Activated T-helper 1 cell treated with anti-CD3 and anti-CD28 coated beads, Interleukin-12 subunit alpha, Interleukin-12 subunit beta, Interleukin-2, Interleukin-4 antibody, amounts not matched to agents 30 ng/mL and 10 ng/mL and 1 ng/mL, durations not matched to agents 14 hours and 24 hours and 36 hours (primary cell): ENCODE data around the gene C1QTNF1. TPM values are rescaled to one million over a fixed set of nuclear protein-coding genes. Genes with fewer than 3 reads are reported as not detected.
A peak's percentile ranks its signal among the peaks of the same experiment; 100 is the strongest.

ENCODE experiments used
- DNase-seq: peaks from one replicate; pipeline ENCODE4 v3.0.0; 2021; ENCODE audit warnings: low spot score
- H3K27ac Mint-ChIP-seq: one replicate; pipeline ENCODE4 v1.8.0; 2021; ENCODE audit warnings: mild to moderate bottlenecking, mixed read lengths
- H3K27me3 Mint-ChIP-seq: one replicate; pipeline ENCODE4 v1.8.0; 2022; ENCODE audit warnings: mild to moderate bottlenecking, moderate library complexity, mixed read lengths; ENCODE audit not compliant: insufficient read depth
- H3K36me3 Mint-ChIP-seq: one replicate; pipeline ENCODE4 v1.8.0; 2021; ENCODE audit warnings: low read depth, mixed read lengths
- H3K4me1 Mint-ChIP-seq: one replicate; pipeline ENCODE4 v1.8.0; 2021; ENCODE audit warnings: low read depth, mixed read lengths
- H3K4me3 Mint-ChIP-seq: one replicate; pipeline ENCODE4 v1.8.0; 2021; ENCODE audit warnings: mild to moderate bottlenecking, moderate library complexity, mixed read lengths
- H3K9me3 Mint-ChIP-seq: one replicate; pipeline ENCODE4 v1.8.0; 2021; ENCODE audit warnings: mixed read lengths
- intact Hi-C: fragments of 100-400 bp; cut with micrococcal nuclease; formaldehyde crosslinking; loops from one replicate; pipeline ENCODE4 v1.15.1; 2024
- total RNA-seq: library from RNA; stranded (reverse); gene quantifications from 2 replicates; pipeline ENCODE4 v1.2.3, GENCODE V29; 2022

C1QTNF1 gene
- total RNA-seq, 1 donor from 2014 or later = not detected

DNA sequence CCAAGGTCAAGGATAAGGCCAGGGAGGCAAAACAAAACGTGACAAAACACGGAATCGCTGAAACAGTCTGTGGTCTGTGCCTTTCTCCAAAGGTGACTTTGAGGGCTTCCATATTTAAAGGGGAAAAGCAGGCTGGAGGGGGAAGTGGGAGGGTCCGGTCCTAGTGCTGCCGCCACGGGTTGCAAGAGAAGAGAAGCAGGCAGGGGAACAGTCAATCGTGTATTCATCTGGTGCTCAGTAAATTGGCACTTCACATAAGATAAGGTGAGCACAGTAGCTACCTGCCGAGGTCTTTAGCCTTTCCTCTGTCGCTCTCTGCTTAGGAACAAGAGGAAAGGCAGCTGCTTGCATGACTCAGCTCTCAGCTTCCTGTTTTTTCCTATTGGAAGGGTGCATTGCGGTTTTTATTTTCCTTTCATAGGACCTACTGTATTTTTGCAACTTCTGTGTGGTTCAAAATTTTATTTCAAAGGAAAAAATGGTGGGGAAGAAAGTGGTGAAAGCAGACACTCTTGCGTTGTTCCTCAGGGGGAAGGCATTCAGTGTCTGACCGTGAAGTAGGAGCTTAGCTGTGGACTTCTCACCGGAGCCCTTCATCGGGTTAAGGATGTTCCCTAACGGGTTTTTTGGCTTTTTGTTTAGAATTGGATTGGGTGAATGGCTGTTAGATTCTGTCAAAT lies 37.2 kb upstream of the C1QTNF1 start:
- no peak overlapping the region for H3K27ac Mint-ChIP-seq
- H3K27me3 Mint-ChIP-seq = no peaks in the 10 kb centered on the region
- intact Hi-C loops = no loop called here
- peaks cover 15% of the 10 kb centered on the region for H3K4me1 Mint-ChIP-seq
- H3K36me3 Mint-ChIP-seq = peaks cover 15% of the 10 kb centered on the region
- DNase-seq = no peak
- peak overlapping the region; percentile 19 for H3K4me3 Mint-ChIP-seq
- H3K9me3 Mint-ChIP-seq = no peaks in the 10 kb centered on the region

DNA sequence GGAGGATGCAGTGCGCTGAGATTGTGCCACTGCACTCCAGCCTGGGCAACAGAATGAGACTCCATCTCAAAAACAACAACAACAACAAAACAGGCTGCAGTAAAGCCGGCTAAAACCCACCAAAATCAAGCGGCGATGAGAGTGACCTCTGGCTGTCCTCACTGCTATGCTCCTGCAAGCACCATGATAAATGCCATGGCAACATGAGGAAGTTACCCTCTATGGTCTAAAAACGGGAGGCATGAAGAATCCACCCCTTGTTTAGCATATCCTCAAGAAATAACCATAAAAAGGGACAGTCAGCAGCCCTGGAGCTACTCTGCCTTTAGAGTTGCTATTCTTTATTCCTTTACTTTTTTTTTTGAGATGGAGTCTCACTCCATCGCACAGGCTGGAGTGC lies 35.8 kb upstream of the C1QTNF1 start:
- Mint-ChIP-seq H3K9me3 (no peaks in the 10 kb centered on the region), H3K36me3 (peaks cover 23% of the 10 kb centered on the region), H3K27me3 (no peaks in the 10 kb centered on the region), H3K4me1 (peaks cover 19% of the 10 kb centered on the region), H3K27ac (no peak overlapping the region), H3K4me3 (no peak overlapping the region)
- intact Hi-C loops = no loop called here
- no peak for DNase-seq

DNA sequence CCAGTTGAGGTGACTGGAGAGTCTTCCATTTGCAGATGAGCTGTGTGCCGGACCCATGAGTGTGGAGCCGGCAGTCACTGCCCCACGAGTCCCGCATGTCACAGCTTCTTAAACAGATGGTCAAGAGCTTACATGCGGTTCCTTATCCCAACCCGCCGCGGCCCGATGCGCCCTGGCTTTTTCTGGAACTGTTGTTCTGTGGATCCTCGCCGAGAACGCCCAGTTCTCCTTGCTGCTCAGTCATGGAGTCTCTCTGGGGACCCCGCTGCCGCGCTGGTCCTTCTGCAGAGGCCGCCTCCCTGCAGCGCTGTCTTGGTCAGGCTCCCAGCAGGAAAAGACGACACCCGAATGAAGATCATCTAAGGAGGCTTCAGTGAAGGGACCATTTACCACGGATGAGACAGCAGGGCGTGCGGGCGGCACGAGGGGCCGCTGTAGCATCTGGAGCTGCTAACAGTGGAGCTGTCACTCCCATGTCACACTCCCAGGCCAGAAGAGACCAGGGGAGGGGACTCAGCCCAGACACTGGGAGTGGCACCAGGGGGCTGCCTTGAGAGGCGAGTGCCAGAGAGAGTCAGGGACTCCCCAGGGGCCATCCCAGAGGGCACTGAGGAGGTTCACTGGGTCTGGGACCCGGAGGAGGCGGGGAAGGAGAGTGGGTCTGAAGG lies 33.5 kb upstream of the C1QTNF1 start:
- peaks cover 29% of the 10 kb centered on the region for H3K36me3 Mint-ChIP-seq
- no peak overlapping the region for H3K4me3 Mint-ChIP-seq
- no peak for DNase-seq
- H3K27me3 Mint-ChIP-seq = no peaks in the 10 kb centered on the region
- intact Hi-C loops = no loop called here
- H3K9me3 Mint-ChIP-seq = no peaks in the 10 kb centered on the region
- no peak overlapping the region for H3K27ac Mint-ChIP-seq
- peaks cover 24% of the 10 kb centered on the region for H3K4me1 Mint-ChIP-seq

DNA sequence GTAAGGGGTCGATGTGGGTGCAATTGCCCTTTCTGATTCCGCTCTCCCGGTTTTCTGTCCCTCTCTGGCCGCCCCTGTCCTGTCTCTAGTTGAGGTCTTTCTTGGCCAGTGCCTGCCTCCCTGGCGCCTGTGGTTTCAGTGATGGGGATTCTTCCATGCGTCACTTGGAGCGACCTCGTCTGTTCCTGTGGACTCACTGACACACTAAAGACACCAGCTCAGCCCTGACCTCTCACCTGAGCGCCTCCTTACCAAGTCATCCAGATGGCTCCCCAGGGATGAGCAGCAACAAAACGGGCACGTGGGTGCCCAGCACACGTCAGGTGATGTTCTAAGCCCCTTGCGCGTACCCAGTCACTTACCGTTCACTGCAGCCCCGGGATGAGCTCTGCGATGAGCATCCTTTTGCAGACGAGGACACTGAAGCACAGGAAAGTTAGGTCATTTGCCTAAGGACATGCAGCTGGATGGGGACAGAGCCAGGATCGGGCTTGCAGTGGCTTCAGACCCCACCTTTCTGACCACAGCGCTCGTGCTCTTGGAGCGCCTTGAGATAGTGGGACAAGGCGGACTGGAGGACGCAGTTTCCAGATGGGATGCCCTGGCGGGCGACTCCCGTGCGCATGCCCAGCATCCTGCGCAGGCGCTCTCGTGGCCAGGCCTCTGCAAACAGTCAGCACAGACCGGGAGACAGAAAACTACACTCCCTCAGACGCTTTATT lies 32.8 kb upstream of the C1QTNF1 start:
- H3K36me3 Mint-ChIP-seq = peaks cover 35% of the 10 kb centered on the region
- no peak for DNase-seq
- H3K27me3 Mint-ChIP-seq = no peaks in the 10 kb centered on the region
- H3K4me3 Mint-ChIP-seq = no peak overlapping the region
- peaks cover 18% of the 10 kb centered on the region for H3K4me1 Mint-ChIP-seq
- intact Hi-C loops = no loop called here
- no peak overlapping the region for H3K27ac Mint-ChIP-seq
- H3K9me3 Mint-ChIP-seq = no peaks in the 10 kb centered on the region

DNA sequence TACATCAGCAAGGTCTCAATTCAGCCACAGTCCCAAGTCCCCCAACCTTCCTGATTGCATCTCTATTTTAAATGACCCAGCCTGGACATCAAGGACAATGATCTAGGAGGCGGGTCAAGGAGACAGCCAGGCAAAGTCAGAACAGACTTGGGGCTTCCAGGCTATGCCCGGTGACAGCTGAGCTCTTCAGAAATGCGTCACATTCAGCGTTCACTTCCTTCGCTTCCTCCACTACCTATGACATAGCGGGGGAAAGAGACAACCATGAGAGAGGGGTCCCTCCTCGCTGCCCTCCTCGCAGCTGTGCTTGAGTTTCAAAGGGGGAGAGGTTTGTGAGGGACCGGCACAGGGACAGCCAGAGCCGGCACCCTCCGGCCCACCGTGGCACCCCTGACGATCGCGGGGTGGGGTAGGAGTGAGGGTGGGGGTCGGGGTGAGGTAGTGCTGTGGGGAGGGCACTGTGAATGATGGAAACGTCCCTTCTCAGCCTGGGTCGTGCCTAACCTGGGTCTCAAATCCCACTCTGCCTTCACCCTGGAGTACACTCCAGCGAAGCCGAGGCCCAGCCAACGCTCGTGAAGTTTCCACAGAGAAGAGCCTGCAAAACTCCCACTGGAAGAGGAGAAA lies 31.9 kb upstream of the C1QTNF1 start:
- H3K27me3 Mint-ChIP-seq = no peaks in the 10 kb centered on the region
- H3K36me3 Mint-ChIP-seq = peaks cover 38% of the 10 kb centered on the region
- H3K4me1 Mint-ChIP-seq = peaks cover 10% of the 10 kb centered on the region
- no peak overlapping the region for H3K27ac Mint-ChIP-seq
- intact Hi-C loops = no loop called here
- DNase-seq = no peak
- H3K9me3 Mint-ChIP-seq = no peaks in the 10 kb centered on the region
- no peak overlapping the region for H3K4me3 Mint-ChIP-seq

DNA sequence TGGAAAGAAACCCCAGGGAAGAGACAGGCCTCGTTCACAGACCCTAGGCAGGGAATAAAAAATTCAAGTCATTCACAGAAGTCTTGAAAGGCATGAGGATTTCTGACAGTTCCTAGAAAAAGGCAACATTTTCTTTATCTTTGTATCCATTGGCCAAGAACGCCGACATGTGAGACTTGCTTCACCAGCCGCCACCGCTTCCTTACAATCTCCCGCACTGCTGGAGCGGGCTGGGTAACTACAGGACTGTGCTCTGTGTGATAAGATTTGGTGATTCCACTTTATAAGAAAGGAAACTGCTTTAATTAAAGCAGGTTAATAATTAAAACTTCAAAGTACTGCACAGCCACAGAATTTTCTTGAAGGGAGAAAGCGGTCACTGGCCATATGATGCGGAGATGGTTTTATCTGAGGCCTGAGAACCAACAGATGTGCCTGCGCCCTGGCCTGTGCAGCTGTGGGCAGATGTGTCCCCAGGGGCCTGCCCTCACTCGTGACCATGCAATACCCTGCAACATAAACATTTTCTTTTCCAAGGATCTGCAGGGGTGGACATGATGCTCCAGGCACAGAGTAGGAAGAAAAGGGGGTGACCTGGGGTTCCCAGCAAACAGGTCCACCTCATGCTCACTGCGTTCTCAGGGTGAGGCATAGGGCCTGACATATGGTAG lies 31.3 kb upstream of the C1QTNF1 start:
- Mint-ChIP-seq H3K4me1 (peaks cover 9% of the 10 kb centered on the region), H3K27ac (no peak overlapping the region), H3K9me3 (no peaks in the 10 kb centered on the region), H3K36me3 (peaks cover 40% of the 10 kb centered on the region), H3K4me3 (no peak overlapping the region), H3K27me3 (no peaks in the 10 kb centered on the region)
- no peak for DNase-seq
- intact Hi-C loops = no loop called here

DNA sequence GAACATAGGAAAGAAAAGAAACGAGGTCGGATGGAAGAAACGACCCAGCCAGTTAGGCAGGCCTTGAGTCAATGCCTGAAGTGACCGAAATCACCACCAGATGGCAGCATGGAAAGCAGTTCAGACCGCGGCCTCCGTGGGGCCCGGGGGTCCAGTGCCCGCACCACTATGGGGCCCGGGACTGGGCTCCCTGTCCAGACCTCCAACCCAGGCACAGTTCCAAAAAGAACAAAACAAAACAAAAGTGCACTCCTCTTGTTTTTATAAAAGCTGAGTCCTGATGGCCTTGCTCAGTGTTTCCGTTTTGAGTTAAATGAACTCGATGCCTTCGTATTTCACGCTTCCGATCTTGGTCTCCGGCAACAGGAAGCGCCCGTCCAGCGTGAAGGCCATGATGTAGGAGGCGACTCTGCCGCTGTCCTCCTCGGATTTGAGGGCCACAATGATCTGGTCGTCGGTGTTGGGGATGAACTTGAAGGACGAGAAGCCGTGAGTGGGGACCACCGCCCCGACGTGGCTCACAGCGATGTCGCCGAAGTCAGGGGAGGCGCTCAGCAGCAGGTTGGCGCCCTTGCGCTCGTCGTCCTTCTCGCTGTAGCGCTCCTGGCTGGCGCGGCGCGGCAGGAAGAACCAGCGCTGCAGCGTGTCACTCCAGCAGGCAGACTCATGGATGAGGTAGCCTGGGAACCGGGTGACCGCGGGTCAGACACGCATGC lies 30.6 kb upstream of the C1QTNF1 start:
- H3K36me3 Mint-ChIP-seq = peaks cover 40% of the 10 kb centered on the region
- no peaks in the 10 kb centered on the region for H3K9me3 Mint-ChIP-seq
- no peak for DNase-seq
- no peaks in the 10 kb centered on the region for H3K27me3 Mint-ChIP-seq
- peaks cover 9% of the 10 kb centered on the region for H3K4me1 Mint-ChIP-seq
- no peak overlapping the region for H3K27ac Mint-ChIP-seq
- intact Hi-C loops = no loop called here
- H3K4me3 Mint-ChIP-seq = no peak overlapping the region

DNA sequence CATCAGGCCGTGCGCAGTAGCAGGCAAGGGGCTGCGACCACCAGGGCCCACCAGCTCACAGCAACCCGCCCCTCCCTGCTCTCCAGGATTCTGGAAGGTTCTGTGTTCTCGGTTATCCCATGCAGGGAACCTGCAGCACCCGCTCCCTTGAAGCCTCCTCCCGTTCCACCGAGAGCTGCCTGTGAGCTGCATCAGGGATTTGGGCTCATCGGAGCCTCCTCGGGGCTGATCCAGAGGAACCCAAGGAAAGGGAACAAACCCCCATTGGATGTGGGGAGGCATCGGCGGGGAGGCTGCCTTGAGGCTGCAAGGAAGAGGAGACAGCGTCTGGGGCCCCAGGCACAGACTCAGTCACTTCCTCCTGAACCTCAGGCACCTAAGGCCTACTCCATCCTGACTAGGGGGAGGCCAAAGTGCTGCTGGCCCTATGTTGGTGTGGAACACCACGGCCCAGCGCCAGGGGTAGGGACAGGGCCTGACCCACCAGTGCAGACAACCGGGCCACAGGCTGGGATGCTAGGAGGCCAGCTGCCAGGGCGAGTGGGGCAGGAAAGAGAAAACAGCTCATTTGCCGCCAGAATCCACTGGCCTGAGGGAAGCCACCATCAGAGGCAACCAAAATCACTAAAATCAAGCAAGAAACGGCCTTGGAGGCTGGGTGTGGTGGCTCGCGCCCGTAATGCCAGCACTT lies 29.8 kb upstream of the C1QTNF1 start:
- Mint-ChIP-seq H3K36me3 (peaks cover 40% of the 10 kb centered on the region), H3K27ac (no peak overlapping the region)

DNA sequence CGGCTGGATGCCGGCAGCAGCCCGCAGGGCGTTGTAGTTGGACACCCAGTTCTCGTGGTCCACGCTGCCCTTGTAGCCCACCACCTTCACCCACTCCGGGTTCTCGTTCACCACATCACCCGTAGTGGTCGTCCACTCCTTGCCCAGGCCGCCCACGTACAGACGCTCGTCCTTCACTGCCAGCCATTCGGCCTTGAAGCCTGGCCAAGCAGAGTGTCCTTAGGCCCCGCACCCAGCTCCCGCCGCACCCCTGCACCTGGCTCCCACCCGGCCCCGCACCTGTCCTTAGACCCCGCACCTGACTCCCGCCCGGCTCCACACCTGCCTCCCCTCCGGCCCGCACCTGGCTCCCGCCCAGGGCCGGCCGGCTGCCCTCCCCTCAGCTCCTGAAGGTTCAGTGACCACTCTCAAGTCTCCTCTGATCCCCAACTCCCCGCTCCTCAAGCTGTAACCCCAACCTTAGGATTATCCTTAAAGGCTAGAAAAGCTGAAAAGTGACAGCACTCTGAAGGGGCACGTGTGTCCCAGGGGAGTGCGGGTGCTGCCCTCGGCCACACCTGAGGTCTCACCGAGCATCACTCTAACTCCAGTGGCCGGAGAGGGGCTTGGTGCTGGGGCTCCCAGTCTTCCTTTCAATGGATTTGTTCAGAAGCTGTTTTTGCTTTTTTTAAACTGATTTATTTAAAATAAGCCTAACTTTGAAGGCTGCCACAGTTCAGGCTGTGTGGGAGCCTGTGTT lies 28.8 kb upstream of the C1QTNF1 start:
- Mint-ChIP-seq H3K9me3 (no peaks in the 10 kb centered on the region), H3K4me1 (peaks cover 9% of the 10 kb centered on the region), H3K27me3 (no peaks in the 10 kb centered on the region), H3K36me3 (peaks cover 38% of the 10 kb centered on the region), H3K27ac (no peak overlapping the region), H3K4me3 (no peak overlapping the region)
- no peak for DNase-seq
- intact Hi-C loops = no loop called here

More for the DNA sequence above, 29.8 kb upstream of the C1QTNF1 start:
- Mint-ChIP-seq H3K27me3 (no peaks in the 10 kb centered on the region), H3K9me3 (no peaks in the 10 kb centered on the region), H3K4me3 (no peak overlapping the region), H3K4me1 (peaks cover 9% of the 10 kb centered on the region)
- no peak for DNase-seq
- intact Hi-C loops = no loop called here

DNA sequence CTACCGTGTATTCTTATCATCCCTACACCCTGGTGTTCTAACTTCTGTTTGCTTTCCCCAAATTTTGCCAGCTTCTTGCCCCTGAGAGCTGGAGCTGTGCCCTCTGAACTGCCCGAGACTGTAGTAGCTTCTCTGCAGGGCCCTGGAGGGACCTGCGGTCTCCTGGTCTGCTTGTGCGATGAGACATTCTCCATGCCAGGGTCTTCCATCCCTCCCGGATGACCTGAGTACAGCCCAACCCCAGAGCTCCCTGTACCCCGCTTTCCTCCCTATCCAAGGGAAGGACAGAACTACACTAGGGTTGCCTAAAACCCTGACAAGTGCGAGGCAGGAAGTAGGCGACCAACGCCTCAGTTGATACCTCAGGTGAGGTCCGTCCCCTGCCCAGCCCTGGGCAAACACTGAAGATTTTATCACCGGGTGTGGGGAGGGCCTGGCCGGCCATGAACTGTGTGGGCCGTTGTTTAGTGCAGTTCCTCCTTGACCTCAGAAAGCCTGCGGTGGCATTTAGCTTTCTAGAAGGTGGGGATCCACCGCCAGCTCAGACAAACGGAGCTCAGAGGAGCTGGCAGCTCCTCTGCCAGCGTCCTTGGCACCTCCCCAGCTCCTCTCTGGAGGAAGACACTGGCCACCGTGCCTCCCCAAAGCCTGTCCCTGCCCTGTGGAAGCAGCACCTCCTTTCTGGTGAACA lies 28.1 kb upstream of the C1QTNF1 start:
- Mint-ChIP-seq H3K4me3 (no peak overlapping the region), H3K9me3 (no peaks in the 10 kb centered on the region), H3K27ac (no peak overlapping the region), H3K36me3 (peaks cover 35% of the 10 kb centered on the region), H3K4me1 (peaks cover 9% of the 10 kb centered on the region), H3K27me3 (no peaks in the 10 kb centered on the region)
- intact Hi-C loops = no loop called here
- DNase-seq = no peak

DNA sequence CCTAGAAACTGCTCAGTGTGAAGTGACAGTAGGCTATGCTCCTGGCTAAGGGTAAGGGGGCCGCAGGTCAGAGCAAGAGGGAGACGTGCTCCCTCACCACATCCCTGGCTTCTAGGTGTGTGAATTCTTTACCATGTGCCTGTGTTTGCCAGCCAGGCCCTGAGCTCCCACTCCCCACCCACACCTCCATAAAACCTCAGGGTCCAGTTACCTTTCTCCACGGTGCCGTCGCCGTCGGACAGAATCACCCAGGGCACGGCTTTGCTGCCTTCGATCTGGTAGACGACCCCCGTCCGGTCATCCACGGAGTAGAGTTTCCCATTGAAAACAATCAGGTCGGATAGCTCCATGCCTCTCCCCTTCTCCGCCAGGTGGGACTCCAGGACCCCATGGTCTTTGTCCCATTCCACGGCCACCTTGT lies 27.2 kb upstream of the C1QTNF1 start:
- Mint-ChIP-seq H3K27me3 (no peaks in the 10 kb centered on the region), H3K9me3 (no peaks in the 10 kb centered on the region), H3K4me1 (peaks cover 9% of the 10 kb centered on the region), H3K27ac (no peak overlapping the region), H3K36me3 (peaks cover 32% of the 10 kb centered on the region), H3K4me3 (no peak overlapping the region)
- intact Hi-C loops = no loop called here
- DNase-seq = no peak
